Activated CD8-positive, alpha-beta memory T cell treated with anti-CD3 and anti-CD28 coated beads for 4 hours (primary cell): ENCODE data around the gene MUC6.
"Not testable (repeated sequence)": the region's sequence is repeated elsewhere in the genome, so short reads cannot be mapped to it uniquely, and the experiment has no call there.

Experiments
- DNase-seq, 2 donors: peaks; one replicate each; pipeline ENCODE4 v3.0.0-alpha.2; 2020; ENCODE audit warnings: low read depth in 2 of 2

The MUC6 gene

GRCh38 chr11:1024597-1025409 lies 11.7 kb downstream of the MUC6 start:
- DNase-seq, result no peak

- DNase-seq, result no peak
Measured at GRCh38 chr11:1023811-1024596, 12.5 kb downstream of the MUC6 start.

GRCh38 chr11:1022908-1023810 lies 13.4 kb downstream of the MUC6 start:
- no peak for DNase-seq

- no peak for DNase-seq
Measured at GRCh38 chr11:1022411-1022810, 14.1 kb downstream of the MUC6 start.

DNA sequence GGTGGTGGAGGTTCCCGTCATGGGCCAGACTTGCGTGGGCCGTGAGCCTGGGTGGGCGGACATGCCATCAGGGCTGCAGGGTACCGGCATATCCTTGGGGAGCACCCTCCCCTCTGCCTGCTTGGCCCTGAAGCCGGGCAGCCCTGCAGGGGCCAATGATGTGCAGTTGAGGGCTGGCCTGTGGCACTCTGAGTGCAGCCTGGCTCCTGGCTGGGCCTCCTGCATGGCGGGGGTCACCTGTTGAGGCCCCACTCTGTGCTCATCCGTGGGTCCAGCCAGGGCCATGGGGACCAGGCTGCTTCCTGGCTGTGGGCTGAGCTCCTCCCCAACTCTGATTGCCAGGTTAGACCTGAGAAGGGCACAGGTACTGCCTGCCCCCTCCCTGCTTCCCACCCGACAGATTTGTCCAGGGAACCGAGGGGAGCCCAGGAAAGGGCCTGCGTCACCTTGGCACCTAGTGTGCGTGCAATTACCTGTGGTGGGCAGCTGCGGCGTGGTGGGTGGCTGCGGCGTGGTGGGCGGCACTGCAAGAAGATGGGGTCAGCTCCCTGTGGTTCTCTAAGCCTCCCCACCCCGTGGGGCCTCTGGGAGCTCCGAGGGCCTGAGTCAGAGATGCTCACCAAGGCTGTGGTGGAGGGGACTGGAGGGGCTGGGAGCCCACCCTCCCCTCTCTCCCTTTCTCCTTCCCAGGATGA lies 16.2 kb downstream of the MUC6 start:
- no peak for DNase-seq

- DNase-seq, result no peak
Measured at GRCh38 chr11:1019321-1019910, 17.1 kb downstream of the MUC6 start.

DNA sequence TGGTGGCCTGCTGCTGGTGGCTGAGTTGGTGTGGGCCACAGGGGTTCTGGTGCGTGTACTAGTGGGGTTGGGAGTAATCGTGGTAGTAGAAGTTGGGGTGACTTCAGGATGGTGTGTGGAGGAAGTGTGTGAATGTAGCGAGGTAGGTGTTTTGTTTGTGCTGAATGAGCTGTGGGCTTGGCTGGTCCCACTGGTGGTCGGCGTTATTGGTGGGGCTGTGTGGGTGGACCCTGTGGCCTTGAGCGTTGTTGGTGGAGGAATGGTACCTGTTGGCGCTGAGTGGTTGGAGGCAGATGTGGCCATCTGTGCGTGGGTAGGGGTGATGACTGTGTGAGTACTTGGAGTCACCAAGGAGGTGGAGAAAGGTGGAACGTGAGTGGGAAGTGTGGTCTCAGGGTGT lies 18.4 kb downstream of the MUC6 start:
- no peak for DNase-seq

DNA sequence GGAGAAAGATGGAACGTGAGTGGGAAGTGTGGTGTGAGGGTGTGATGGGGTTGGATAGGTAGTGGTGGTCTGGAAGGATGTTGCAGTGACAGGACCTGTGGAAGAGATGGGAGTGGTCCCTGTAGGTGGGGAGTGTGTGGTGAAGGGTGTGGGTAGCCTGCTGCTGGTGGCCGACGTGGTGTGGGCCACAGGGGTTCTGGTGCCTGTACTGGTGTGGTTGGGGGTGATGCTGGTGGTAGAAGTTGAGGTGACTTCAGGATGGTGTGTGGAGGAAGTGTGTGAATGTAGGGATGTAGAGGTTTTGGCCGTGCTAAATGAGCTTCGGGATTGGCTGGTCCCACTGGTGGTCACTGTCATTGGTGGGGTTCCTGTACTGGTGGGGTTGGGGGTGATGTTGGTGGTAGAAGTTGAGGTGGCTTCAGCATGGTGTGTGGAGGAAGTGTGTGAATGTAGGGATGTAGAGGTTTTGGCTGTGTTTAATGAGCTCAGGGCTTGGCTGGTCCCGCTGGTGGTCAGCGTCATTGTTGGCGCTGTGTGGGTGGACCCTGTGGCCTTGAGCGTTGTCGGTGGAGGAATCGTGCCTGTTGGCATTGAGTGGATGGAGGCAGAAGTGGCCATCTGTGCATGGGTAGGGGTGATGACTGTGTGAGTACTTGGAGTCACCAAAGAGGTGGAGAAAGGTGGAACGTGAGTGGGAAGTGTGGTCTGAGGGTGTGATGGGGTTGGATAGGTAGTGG lies 19.1 kb downstream of the MUC6 start:
- DNase-seq, result no peak

DNA sequence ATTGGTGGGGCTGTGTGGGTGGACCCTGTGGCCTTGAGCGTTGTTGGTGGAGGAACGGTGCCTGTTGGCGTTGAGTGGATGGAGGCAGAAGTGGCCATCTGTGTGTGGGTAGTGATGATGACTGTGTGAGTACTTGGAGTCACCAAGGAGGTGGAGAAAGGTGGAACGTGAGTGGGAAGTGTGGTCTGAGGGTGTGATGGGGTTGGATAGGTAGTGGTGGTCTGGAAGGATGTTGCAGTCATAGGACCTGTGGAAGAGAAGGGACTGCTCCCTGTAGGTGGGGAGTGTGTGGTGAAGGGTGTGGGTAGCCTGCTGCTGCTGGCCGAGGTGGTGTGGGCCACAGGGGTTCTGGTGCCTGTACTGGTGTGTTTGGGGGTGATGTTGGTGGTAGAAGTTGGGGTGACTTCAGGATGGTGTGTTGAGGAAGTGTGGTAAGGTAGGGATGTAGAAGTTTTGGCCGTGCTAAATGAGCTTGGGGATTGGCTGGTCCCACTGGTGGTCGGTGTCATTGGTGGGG lies 19.9 kb downstream of the MUC6 start:
- DNase-seq, result not testable (repeated sequence)

GRCh38 chr11:1015826-1016545 lies 20.5 kb downstream of the MUC6 start:
- no peak for DNase-seq

GRCh38 chr11:1015064-1015463 lies 21.5 kb downstream of the MUC6 start:
- DNase-seq, result no peak

- no peak for DNase-seq
Measured at GRCh38 chr11:1014276-1014675, 22.2 kb downstream of the MUC6 start.

DNA sequence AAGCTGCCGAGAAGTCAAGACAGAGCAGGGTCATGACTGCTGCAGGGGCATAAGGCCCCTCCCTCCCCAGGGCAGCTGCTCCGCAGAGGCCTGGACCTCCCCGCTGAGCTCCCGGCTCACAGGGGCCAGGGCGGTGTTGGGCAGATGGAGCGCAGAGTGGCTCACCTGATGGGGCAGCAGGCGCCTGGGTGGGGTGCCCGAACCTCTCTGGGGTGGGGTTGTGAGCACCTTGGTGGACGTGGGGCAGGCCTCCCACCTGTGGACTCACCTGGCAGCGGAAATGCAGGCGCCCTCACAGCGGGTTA lies 22.9 kb downstream of the MUC6 start:
- DNase-seq, result no peak

GRCh38 chr11:1012740-1013630 lies 23.5 kb downstream of the MUC6 start:
- DNase-seq, result no peak

GRCh38 chr11:1012291-1012690 lies 24.2 kb downstream of the MUC6 start:
- no peak for DNase-seq

DNA sequence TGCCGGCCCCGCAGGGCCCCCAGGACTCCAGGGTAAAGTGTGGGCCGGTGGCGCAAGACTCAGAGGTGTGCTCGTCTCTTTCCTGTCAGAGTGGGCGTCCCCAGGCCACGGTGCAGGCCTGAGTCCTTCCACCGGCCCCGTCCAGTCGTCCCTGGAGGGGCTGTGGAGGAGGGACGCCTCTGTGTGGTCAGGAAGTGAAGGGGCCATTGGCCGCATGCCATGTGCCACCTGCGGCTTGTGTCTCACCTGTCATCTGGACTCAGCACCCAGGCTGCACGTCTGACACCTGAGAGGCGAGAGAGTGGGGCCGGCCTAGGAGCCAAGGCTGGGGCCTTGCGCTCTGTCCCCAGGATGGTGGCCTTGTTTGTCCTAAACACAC lies 25.2 kb downstream of the MUC6 start:
- DNase-seq, result no peak

GRCh38 chr11:1010551-1011319 lies 25.8 kb downstream of the MUC6 start:
- no peak for DNase-seq

DNA sequence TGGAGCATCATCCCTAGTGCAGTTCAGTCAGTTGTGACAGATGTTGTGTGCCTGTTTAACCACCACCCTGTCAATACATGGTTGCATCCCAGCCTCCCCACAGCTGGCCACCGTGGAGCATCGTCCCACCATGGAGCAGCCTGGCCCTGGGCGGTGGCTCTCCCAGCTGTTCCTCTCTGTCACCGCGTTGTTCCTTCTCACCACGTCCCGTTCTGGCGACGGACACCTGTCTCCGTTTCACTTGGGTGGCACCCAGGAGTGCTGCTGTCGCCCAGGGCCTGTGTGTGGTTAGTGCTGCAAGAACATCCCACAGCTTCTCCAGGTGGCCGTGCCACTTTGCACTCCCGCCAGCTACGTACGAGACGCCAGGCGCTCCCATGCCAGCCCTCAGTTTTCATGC lies 26.5 kb downstream of the MUC6 start:
- no peak for DNase-seq
